OCI-LY3 (cell line): Measurements from ENCODE around the gene ACVRL1.

Experiments used
- CTCF ChIP-seq: fragments of 200-600, 300-600 bp; sonication (generic); IDR thresholded peaks from 2 replicates; pipeline ENCODE4 v1.5.1; 2014; ENCODE audit warnings: antibody characterized with exemption, low read length, low read depth
- EZH2phosphoT487 ChIP-seq: fragments of 200-600 bp; shearing (Covaris generic); IDR thresholded peaks from 2 replicates; pipeline ENCODE4 v1.6.1; 2018; ENCODE audit warnings: antibody characterized with exemption, mixed run types, low read depth

GRCh38 chr12:51905471-51906429 lies 1.6 kb upstream of the ACVRL1 start:
- TF ChIP-seq CTCF, result no peak
- no peak for TF ChIP-seq EZH2phosphoT487
